Keratinocyte (primary cell): ENCODE results near the gene ZSWIM2. TPM values are rescaled to one million over a fixed set of nuclear protein-coding genes. Genes with fewer than 3 reads are reported as not detected.
"Not testable (repeated sequence)": the region's sequence is repeated elsewhere in the genome, so short reads cannot be mapped to it uniquely, and the experiment has no call there.

Source experiments
- DNase-seq: peaks from one replicate; pipeline ENCODE4 v3.0.0-alpha.2; 2011; ENCODE audit warnings: low read depth, missing footprints, low spot score
- FAIRE-seq: peaks from 2 replicates; lab custom pipeline; 2011; peaks lifted over from hg19 to GRCh38; lab: Jason Lieb, UNC
- H2AFZ ChIP-seq: 2 replicates; pipeline ENCODE4 v1.6.0; 2012; ENCODE audit warnings: low read length, control low read depth, inconsistent platforms; ENCODE audit not compliant: control insufficient read depth
- H3K27ac ChIP-seq: 2 replicates; pipeline ENCODE4 v1.5.1; 2011; ENCODE audit warnings: low read length; ENCODE audit not compliant: control insufficient read depth, insufficient read depth
- H3K27me3 ChIP-seq: 3 replicates; pipeline ENCODE4 v1.6.0; 2011; ENCODE audit warnings: low read length; ENCODE audit not compliant: control insufficient read depth, insufficient read depth; ENCODE audit errors: extremely low read depth
- H3K36me3 ChIP-seq, 2 experiments: 2 replicates in 1 of 2; 3 replicates in 1 of 2; pipeline ENCODE4 v1.5.1; 2011; ENCODE audit warnings: low read length in 2 of 2, mild to moderate bottlenecking in 1 of 2; ENCODE audit not compliant: control insufficient read depth in 2 of 2, insufficient read depth in 2 of 2; ENCODE audit errors: extremely low read depth in 1 of 2
- H3K4me1 ChIP-seq: 3 replicates; pipeline ENCODE4 v1.5.1; 2011; ENCODE audit warnings: low read length; ENCODE audit not compliant: control insufficient read depth, insufficient read depth; ENCODE audit errors: extremely low read depth
- H3K4me2 ChIP-seq: 3 replicates; pipeline ENCODE4 v1.6.0; 2011; ENCODE audit warnings: low read depth, low read length; ENCODE audit not compliant: control insufficient read depth, insufficient read depth; ENCODE audit errors: extremely low read depth
- H3K4me3 ChIP-seq, 3 experiments: fragments of 200-600 bp in 1 of 3; sonication (generic) in 1 of 3; 2 replicates in 2 of 3; 3 replicates in 1 of 3; pipeline ENCODE4 v1.5.1; 2011 to 2016; ENCODE audit warnings: low read length in 3 of 3, mild to moderate bottlenecking in 3 of 3, control low read depth in 2 of 3, inconsistent platforms in 1 of 3, low read depth in 1 of 3, mixed read lengths in 1 of 3, mixed run types in 1 of 3, moderate library complexity in 1 of 3; ENCODE audit not compliant: control insufficient read depth in 2 of 3, insufficient read depth in 2 of 3; ENCODE audit errors: extremely low read depth in 1 of 3
- H3K79me2 ChIP-seq: 2 replicates; pipeline ENCODE4 v1.6.0; 2012; ENCODE audit warnings: low read length; ENCODE audit not compliant: control insufficient read depth, insufficient read depth
- H3K9ac ChIP-seq: 3 replicates; pipeline ENCODE4 v1.6.0; 2011; ENCODE audit warnings: low read length; ENCODE audit not compliant: control insufficient read depth, insufficient read depth; ENCODE audit errors: extremely low read depth
- H3K9me1 ChIP-seq: 3 replicates; pipeline ENCODE4 v1.6.0; 2011; ENCODE audit warnings: low read length; ENCODE audit not compliant: control insufficient read depth, insufficient read depth; ENCODE audit errors: extremely low read depth
- H3K9me3 ChIP-seq: 2 replicates; pipeline ENCODE4 v1.5.1; 2012; ENCODE audit warnings: low read depth, low read length; ENCODE audit not compliant: control insufficient read depth
- H4K20me1 ChIP-seq: 3 replicates; pipeline ENCODE4 v1.6.0; 2011; ENCODE audit warnings: low read length; ENCODE audit not compliant: control insufficient read depth, insufficient read depth; ENCODE audit errors: extremely low read depth
- CTCF ChIP-seq, 3 experiments: IDR thresholded peaks in 1 of 3; conservative IDR thresholded peaks in 1 of 3; optimal IDR thresholded peaks in 1 of 3; 2 replicates in 2 of 3; 3 replicates in 1 of 3; pipeline versions ENCODE3 to v1.5.1; 2011; ENCODE audit warnings: low read length in 3 of 3, mild to moderate bottlenecking in 3 of 3, moderate library complexity in 2 of 3, control low read depth in 1 of 3, inconsistent platforms in 1 of 3; ENCODE audit not compliant: insufficient read depth in 2 of 3; ENCODE audit errors: extremely low read depth in 1 of 3
- EZH2 ChIP-seq: IDR thresholded peaks from one replicate; pipeline ENCODE4 v1.6.1; 2012; ENCODE audit warnings: inconsistent platforms, mild to moderate bottlenecking, low read length, moderate library complexity
- dilution Hi-C: fragments of 300-500 bp; cut with MboI; formaldehyde crosslinking; loops from one replicate; pipeline ENCODE4 v1.7.0; 2020; ENCODE audit warnings: low sequenced_read_pairs; ENCODE audit not compliant: extremely low pct_ligation_motif_present
- polyA minus RNA-seq, 3 experiments: library from RNA; depleted of rRNA, polyadenylated mRNA; stranded (reverse); fragments of >200 nt; gene quantifications; 1 replicate in 1 of 3; 2 replicates in 1 of 3; 3 replicates in 1 of 3; pipeline ENCODE4 v1.2.3, GENCODE V29; 2011
- polyA plus RNA-seq, 5 experiments: library from polyadenylated mRNA; depleted of rRNA in 3 of 5; stranded (reverse) in 3 of 5; stranded (forward) in 1 of 5; unstranded in 1 of 5; fragments of >200 nt; gene quantifications; 1 replicate in 1 of 5; 2 replicates in 3 of 5; 3 replicates in 1 of 5; pipeline versions ENCODE4 v1.2.1 to v1.2.3, GENCODE V29; 2011 to 2012; ENCODE audit warnings: missing spikeins in 2 of 5, low read depth in 1 of 5, low replicate concordance in 1 of 5

ZSWIM2 gene
- not detected in 3 replicates for polyA plus RNA-seq
- not detected for polyA plus RNA-seq (2011; ENCODE audit: low read depth)
- not detected in 2 replicates for polyA plus RNA-seq (2011; cell fraction: cytosol; rRNA removed)
- polyA plus RNA-seq (2011; cell fraction: nucleus; rRNA removed), result not detected in 2 replicates
- polyA plus RNA-seq (2012; ENCODE audit: low replicate concordance), result not detected in 2 replicates
- not detected in 3 replicates for polyA minus RNA-seq
- not detected for polyA minus RNA-seq (2011; cell fraction: cytosol; rRNA and poly(A)+ RNA removed)
- polyA minus RNA-seq (2011; cell fraction: nucleus; rRNA and poly(A)+ RNA removed), result not detected in 2 replicates

GRCh38 chr2:186848873-186849578, at the start of gene ZSWIM2:
ZSWIM2 (minus strand) TSS chr2:186849170; CDS start chr2:186849130, 40 bp downstream.
- Histone ChIP-seq H3K4me1 (peaks cover 3% of the 10 kb centered on the region), H3K4me3 (peak within 1 kb of the TSS; percentile 25 to 33 (median 26)), H3K27ac (no peak within 1 kb of the TSS), H3K4me2 (peak within 1 kb of the TSS; percentile 43), H3K9ac (no peak within 1 kb of the TSS), H4K20me1 (no peaks in the 10 kb centered on the region), H3K9me3 (no peaks in the 10 kb centered on the region), H3K79me2 (no peaks in the 10 kb centered on the region), H3K27me3 (no peaks in the 10 kb centered on the region), H3K9me1 (no peaks in the 10 kb centered on the region), H3K36me3 (no peaks in the 10 kb centered on the region), H2AFZ (peak within 1 kb of the TSS; percentile 66)
- FAIRE-seq (peak; percentile 84), DNase-seq (peak; percentile 32)
- no peak for TF ChIP-seq CTCF (optimal IDR thresholded peaks at IDR 0.05 in 1 of 3, IDR thresholded peaks at IDR 0.05 in 1 of 3, conservative IDR thresholded peaks at IDR 0.05 in 1 of 3; ENCODE audit: extremely low read depth in 1 of 3, insufficient read depth in 2 of 3, low read length in 3 of 3)
- TF ChIP-seq EZH2, result no peak
- dilution Hi-C loops, result no loop called here

- H3K9ac ChIP-seq, H4K20me1 ChIP-seq, DNase-seq, H3K79me2 ChIP-seq, FAIRE-seq, H3K27me3 ChIP-seq, H3K27ac ChIP-seq, dilution Hi-C loops, H3K36me3 ChIP-seq, H3K4me3 ChIP-seq, H3K9me1 ChIP-seq, H3K4me2 ChIP-seq, H3K4me1 ChIP-seq, H2AFZ ChIP-seq, H3K9me3 ChIP-seq: not testable (repeated sequence)
These were observed 47.2 kb upstream of the ZSWIM2 start for GRCh38 chr2:186896220-186896619.
